HL-60 (cell line): ENCODE data around the gene HOXB4.

Experiments
- DNase-seq, 2 experiments: peaks; one replicate each; pipeline ENCODE4 v3.0.0-alpha.2; 2010 to 2020; ENCODE audit warnings: low read depth in 1 of 2, low spot score in 1 of 2
- H3K27ac ChIP-seq: fragments of 250-450 bp; sonication (Bioruptor Pico); replicated peaks from 2 replicates; pipeline ENCODE4 v1.5.1; 2020; ENCODE audit warnings: mild to moderate bottlenecking, moderate library complexity
- H3K27me3 ChIP-seq: fragments of 250-450 bp; sonication (Bioruptor Pico); 2 replicates; pipeline ENCODE4 v1.5.1; 2021; ENCODE audit warnings: mild to moderate bottlenecking, moderate library complexity; ENCODE audit not compliant: insufficient read depth, poor library complexity, severe bottlenecking
- H3K4me3 ChIP-seq: replicated peaks from 2 replicates; pipeline ENCODE4 v1.5.1; 2011; ENCODE audit warnings: mild to moderate bottlenecking, control low read depth, low read length; ENCODE audit not compliant: insufficient read depth
- GABPA ChIP-seq: IDR thresholded peaks from 2 replicates; pipeline ENCODE4 v1.6.1; 2012; ENCODE audit warnings: low read depth
- POLR2AphosphoS5 ChIP-seq: IDR thresholded peaks from 2 replicates; pipeline ENCODE4 v1.6.1; 2012; ENCODE audit warnings: low read depth
- SPI1 ChIP-seq: IDR thresholded peaks from 2 replicates; pipeline ENCODE4 v1.6.1; 2012; ENCODE audit warnings: low read depth, mild to moderate bottlenecking, borderline replicate concordance
- TF ChIP-seq, protein P1 (sequence below): IDR thresholded peaks from 2 replicates; pipeline ENCODE4 v1.6.1; 2012; ENCODE audit warnings: low read depth; ENCODE audit not compliant: insufficient replicate concordance
- TF ChIP-seq, protein P2 (sequence below): IDR thresholded peaks from one replicate; pipeline ENCODE4 v1.5.1; 2011; ENCODE audit warnings: low read length, control low read depth, inconsistent platforms; ENCODE audit not compliant: insufficient read depth

HOXB4 gene

GRCh38 chr17:48594538-48595277, 16.6 kb upstream of the HOXB4 start:
- TF ChIP-seq POLR2AphosphoS5: no peak
- TF ChIP-seq, protein P1, sequence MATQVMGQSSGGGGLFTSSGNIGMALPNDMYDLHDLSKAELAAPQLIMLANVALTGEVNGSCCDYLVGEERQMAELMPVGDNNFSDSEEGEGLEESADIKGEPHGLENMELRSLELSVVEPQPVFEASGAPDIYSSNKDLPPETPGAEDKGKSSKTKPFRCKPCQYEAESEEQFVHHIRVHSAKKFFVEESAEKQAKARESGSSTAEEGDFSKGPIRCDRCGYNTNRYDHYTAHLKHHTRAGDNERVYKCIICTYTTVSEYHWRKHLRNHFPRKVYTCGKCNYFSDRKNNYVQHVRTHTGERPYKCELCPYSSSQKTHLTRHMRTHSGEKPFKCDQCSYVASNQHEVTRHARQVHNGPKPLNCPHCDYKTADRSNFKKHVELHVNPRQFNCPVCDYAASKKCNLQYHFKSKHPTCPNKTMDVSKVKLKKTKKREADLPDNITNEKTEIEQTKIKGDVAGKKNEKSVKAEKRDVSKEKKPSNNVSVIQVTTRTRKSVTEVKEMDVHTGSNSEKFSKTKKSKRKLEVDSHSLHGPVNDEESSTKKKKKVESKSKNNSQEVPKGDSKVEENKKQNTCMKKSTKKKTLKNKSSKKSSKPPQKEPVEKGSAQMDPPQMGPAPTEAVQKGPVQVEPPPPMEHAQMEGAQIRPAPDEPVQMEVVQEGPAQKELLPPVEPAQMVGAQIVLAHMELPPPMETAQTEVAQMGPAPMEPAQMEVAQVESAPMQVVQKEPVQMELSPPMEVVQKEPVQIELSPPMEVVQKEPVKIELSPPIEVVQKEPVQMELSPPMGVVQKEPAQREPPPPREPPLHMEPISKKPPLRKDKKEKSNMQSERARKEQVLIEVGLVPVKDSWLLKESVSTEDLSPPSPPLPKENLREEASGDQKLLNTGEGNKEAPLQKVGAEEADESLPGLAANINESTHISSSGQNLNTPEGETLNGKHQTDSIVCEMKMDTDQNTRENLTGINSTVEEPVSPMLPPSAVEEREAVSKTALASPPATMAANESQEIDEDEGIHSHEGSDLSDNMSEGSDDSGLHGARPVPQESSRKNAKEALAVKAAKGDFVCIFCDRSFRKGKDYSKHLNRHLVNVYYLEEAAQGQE: no peak
- TF ChIP-seq, protein P2, sequence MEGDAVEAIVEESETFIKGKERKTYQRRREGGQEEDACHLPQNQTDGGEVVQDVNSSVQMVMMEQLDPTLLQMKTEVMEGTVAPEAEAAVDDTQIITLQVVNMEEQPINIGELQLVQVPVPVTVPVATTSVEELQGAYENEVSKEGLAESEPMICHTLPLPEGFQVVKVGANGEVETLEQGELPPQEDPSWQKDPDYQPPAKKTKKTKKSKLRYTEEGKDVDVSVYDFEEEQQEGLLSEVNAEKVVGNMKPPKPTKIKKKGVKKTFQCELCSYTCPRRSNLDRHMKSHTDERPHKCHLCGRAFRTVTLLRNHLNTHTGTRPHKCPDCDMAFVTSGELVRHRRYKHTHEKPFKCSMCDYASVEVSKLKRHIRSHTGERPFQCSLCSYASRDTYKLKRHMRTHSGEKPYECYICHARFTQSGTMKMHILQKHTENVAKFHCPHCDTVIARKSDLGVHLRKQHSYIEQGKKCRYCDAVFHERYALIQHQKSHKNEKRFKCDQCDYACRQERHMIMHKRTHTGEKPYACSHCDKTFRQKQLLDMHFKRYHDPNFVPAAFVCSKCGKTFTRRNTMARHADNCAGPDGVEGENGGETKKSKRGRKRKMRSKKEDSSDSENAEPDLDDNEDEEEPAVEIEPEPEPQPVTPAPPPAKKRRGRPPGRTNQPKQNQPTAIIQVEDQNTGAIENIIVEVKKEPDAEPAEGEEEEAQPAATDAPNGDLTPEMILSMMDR: no peak
- no peak for TF ChIP-seq SPI1
- TF ChIP-seq GABPA: no peak
- H3K27me3 ChIP-seq: peaks cover 78% of the 10 kb centered on the region
- DNase-seq: no peak
- no peak overlapping the region for H3K4me3 ChIP-seq
- no peak overlapping the region for H3K27ac ChIP-seq

GRCh38 chr17:48593840-48594537, 15.8 kb upstream of the HOXB4 start:
- no peak overlapping the region for H3K27ac ChIP-seq
- TF ChIP-seq POLR2AphosphoS5 (no peak), GABPA (no peak), SPI1 (peak; percentile 40; the same call in 1 of the 2 replicates)
- TF ChIP-seq, protein P2: peak; percentile 63
- peaks cover 77% of the 10 kb centered on the region for H3K27me3 ChIP-seq
- no peak overlapping the region for H3K4me3 ChIP-seq
- DNase-seq: peak; percentile 28 to 58

DNA sequence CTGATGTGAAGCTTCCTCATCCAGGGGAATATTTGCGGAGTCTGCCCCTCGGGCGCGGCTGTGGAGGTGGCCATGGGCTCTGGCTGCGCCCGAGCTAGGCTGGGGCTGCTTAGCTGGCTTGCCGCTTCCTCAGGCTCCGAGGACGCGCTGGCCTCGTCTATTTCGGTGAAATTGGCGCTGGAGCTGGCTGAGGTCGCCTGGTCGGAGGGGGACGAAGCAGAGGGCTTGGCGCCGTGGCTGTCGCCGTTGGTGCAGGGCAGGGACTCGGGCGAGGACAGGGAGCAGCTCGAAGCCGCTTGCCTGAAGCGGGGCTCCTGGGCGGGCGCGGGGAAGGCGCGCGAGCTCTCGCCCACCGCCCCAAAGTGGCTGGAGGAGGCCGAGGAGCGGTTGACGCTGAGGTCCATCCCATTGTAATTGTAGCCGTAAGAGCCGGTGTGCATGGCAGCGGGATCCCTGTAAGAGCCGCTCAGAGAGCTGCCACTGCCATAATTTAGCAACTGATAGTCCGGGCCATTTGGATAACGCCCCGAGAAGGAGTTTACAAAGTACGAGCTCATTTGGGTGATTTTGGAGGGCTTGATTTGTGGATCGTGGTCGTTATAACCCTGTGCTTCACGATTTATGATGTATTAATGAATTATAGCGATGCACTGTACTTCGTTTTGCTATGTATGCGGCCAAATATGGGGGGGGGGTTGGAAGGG, 15.1 kb upstream of the HOXB4 start, which contains the start of gene HOXB5:
TSS of gene HOXB5 (minus strand) at position 654 of the 704 bp plus-strand sequence. CDS start at position 557, 97 bp downstream.
- H3K27me3 ChIP-seq: peaks cover 75% of the 10 kb centered on the region
- H3K4me3 ChIP-seq: no peak within 1 kb of the TSS
- TF ChIP-seq GABPA (no peak), SPI1 (no peak), POLR2AphosphoS5 (no peak)
- TF ChIP-seq, protein P1: no peak
- TF ChIP-seq, protein P2: no peak
- DNase-seq: no peak
- H3K27ac ChIP-seq: no peak within 1 kb of the TSS
